KOPT-K1 (cell line): ENCODE measurements around the gene ALG5.

Source experiments
- H3K27ac ChIP-seq: fragments of 200-600 bp; sonication (generic); 2 replicates; pipeline ENCODE4 v1.5.1; 2016; ENCODE audit warnings: antibody characterized with exemption, mild to moderate bottlenecking, low read depth, low read length; ENCODE audit not compliant: poor library complexity, severe bottlenecking
- H3K36me3 ChIP-seq: fragments of 200-600 bp; sonication (generic); 2 replicates; pipeline ENCODE4 v1.5.1; 2017; ENCODE audit warnings: antibody characterized with exemption, mild to moderate bottlenecking, low read length, moderate library complexity; ENCODE audit not compliant: insufficient read depth
- H3K9me3 ChIP-seq: fragments of 200-600 bp; sonication (generic); 2 replicates; pipeline ENCODE4 v1.5.1; 2017; ENCODE audit warnings: antibody characterized with exemption, low read length, mild to moderate bottlenecking; ENCODE audit not compliant: insufficient read depth, poor library complexity, severe bottlenecking

The ALG5 gene

GRCh38 chr13:36999054-36999714 is at the start of gene ALG5:
Gene ALG5 (minus strand): TSS chr13:36999340. CDS start chr13:36999300, 40 bp downstream.
- Histone ChIP-seq H3K27ac (peak within 1 kb of the TSS; percentile 95), H3K36me3 (peaks cover 44% of the 10 kb centered on the region)

GRCh38 chr13:37047846-37048245 is 48.7 kb upstream of the ALG5 start:
- H3K36me3 ChIP-seq = peaks cover 84% of the 10 kb centered on the region

More at GRCh38 chr13:36999054-36999714, at the start of gene ALG5:
- no peaks in the 10 kb centered on the region for H3K9me3 ChIP-seq

GRCh38 chr13:37047032-37047431 is 47.9 kb upstream of the ALG5 start:
- H3K9me3 ChIP-seq = no peaks in the 10 kb centered on the region
- H3K36me3 ChIP-seq = peaks cover 93% of the 10 kb centered on the region
- no peak overlapping the region for H3K27ac ChIP-seq

More at GRCh38 chr13:37047846-37048245, 48.7 kb upstream of the ALG5 start:
- no peaks in the 10 kb centered on the region for H3K9me3 ChIP-seq
- no peak overlapping the region for H3K27ac ChIP-seq

GRCh38 chr13:37046062-37046461 is 46.9 kb upstream of the ALG5 start:
- no peaks in the 10 kb centered on the region for H3K9me3 ChIP-seq
- H3K27ac ChIP-seq = no peak overlapping the region
- H3K36me3 ChIP-seq = peaks cover 98% of the 10 kb centered on the region

GRCh38 chr13:37040789-37041188 is 41.6 kb upstream of the ALG5 start:
- no peak overlapping the region for H3K27ac ChIP-seq
- no peaks in the 10 kb centered on the region for H3K9me3 ChIP-seq
- H3K36me3 ChIP-seq = peaks cover 99% of the 10 kb centered on the region

GRCh38 chr13:37039896-37040295 is 40.8 kb upstream of the ALG5 start:
- H3K27ac ChIP-seq = no peak overlapping the region
- no peaks in the 10 kb centered on the region for H3K9me3 ChIP-seq
- peaks cover 99% of the 10 kb centered on the region for H3K36me3 ChIP-seq

GRCh38 chr13:37037241-37037640 is 38.1 kb upstream of the ALG5 start:
- Histone ChIP-seq H3K36me3 (peaks cover 100% of the 10 kb centered on the region), H3K27ac (no peak overlapping the region), H3K9me3 (no peaks in the 10 kb centered on the region)

- Histone ChIP-seq H3K27ac (no peak overlapping the region), H3K36me3 (peaks cover 98% of the 10 kb centered on the region), H3K9me3 (no peaks in the 10 kb centered on the region)
Observed at GRCh38 chr13:37029617-37030016, 30.5 kb upstream of the ALG5 start.

GRCh38 chr13:37027639-37028038 is 28.5 kb upstream of the ALG5 start:
- H3K27ac ChIP-seq = no peak overlapping the region
- no peaks in the 10 kb centered on the region for H3K9me3 ChIP-seq
- peaks cover 98% of the 10 kb centered on the region for H3K36me3 ChIP-seq

- peaks cover 98% of the 10 kb centered on the region for H3K36me3 ChIP-seq
- H3K9me3 ChIP-seq = no peaks in the 10 kb centered on the region
- no peak overlapping the region for H3K27ac ChIP-seq
Observed at GRCh38 chr13:37026771-37027170, 27.6 kb upstream of the ALG5 start.

- Histone ChIP-seq H3K9me3 (no peaks in the 10 kb centered on the region), H3K27ac (no peak overlapping the region), H3K36me3 (peaks cover 99% of the 10 kb centered on the region)
Observed at GRCh38 chr13:37023871-37024270, 24.7 kb upstream of the ALG5 start.

- Histone ChIP-seq H3K9me3 (no peaks in the 10 kb centered on the region), H3K27ac (no peak overlapping the region), H3K36me3 (peaks cover 97% of the 10 kb centered on the region)
Observed at GRCh38 chr13:37014609-37015008, 15.5 kb upstream of the ALG5 start.

- H3K9me3 ChIP-seq = no peaks in the 10 kb centered on the region
- peaks cover 100% of the 10 kb centered on the region for H3K36me3 ChIP-seq
- H3K27ac ChIP-seq = no peak overlapping the region
Observed at GRCh38 chr13:37011788-37012187, 12.6 kb upstream of the ALG5 start.

GRCh38 chr13:37011002-37011401 is 11.9 kb upstream of the ALG5 start:
- no peaks in the 10 kb centered on the region for H3K9me3 ChIP-seq
- H3K27ac ChIP-seq = no peak overlapping the region
- peaks cover 100% of the 10 kb centered on the region for H3K36me3 ChIP-seq

GRCh38 chr13:37010424-37010823 is 11.3 kb upstream of the ALG5 start:
- H3K36me3 ChIP-seq = peaks cover 100% of the 10 kb centered on the region
- H3K9me3 ChIP-seq = no peaks in the 10 kb centered on the region
- H3K27ac ChIP-seq = no peak overlapping the region

GRCh38 chr13:37009692-37010091 is 10.6 kb upstream of the ALG5 start:
- H3K9me3 ChIP-seq = no peaks in the 10 kb centered on the region
- peaks cover 100% of the 10 kb centered on the region for H3K36me3 ChIP-seq
- no peak overlapping the region for H3K27ac ChIP-seq
